Uterus (tissue), 4 donors: ENCODE data around the gene NET1. TPM values are rescaled to one million over a fixed set of nuclear protein-coding genes. Genes with fewer than 3 reads are reported as not detected.

Experiments used
- DNase-seq, 2 donors: peaks; one replicate each; pipeline ENCODE4 v3.0.0-alpha.2; 2019 to 2020
- H3K27ac ChIP-seq, 2 donors: fragments of 200-600 bp; sonication (generic); 1 replicate in 1 of 2; 2 replicates in 1 of 2; pipeline ENCODE4 v1.5.1; 2016 to 2018
- H3K27me3 ChIP-seq, 2 donors: fragments of 200-600 bp; sonication (generic); one replicate each; pipeline ENCODE4 v1.5.1; 2018 to 2019; ENCODE audit warnings: control low read depth in 1 of 2
- H3K36me3 ChIP-seq, 2 donors: fragments of 200-600 bp; sonication (generic); one replicate each; pipeline ENCODE4 v1.5.1; 2019; ENCODE audit warnings: control low read depth in 1 of 2
- H3K4me1 ChIP-seq, 2 donors: fragments of 200-600 bp; sonication (generic); one replicate each; pipeline ENCODE4 v1.5.1; 2018 to 2019; ENCODE audit warnings: control low read depth in 1 of 2
- H3K4me3 ChIP-seq, 2 donors: fragments of 200-600 bp; sonication (generic); 1 replicate in 1 of 2; 2 replicates in 1 of 2; pipeline ENCODE4 v1.5.1; 2018 to 2019; ENCODE audit warnings: mild to moderate bottlenecking in 1 of 2
- H3K9me3 ChIP-seq, 2 donors: fragments of 200-600 bp; sonication (generic); one replicate each; pipeline ENCODE4 v1.5.1; 2019; ENCODE audit warnings: control low read depth in 1 of 2
- POLR2A ChIP-seq, 2 donors: fragments of 450-650 bp; IDR thresholded peaks; one replicate each; pipeline ENCODE4 v1.6.1; 2016; ENCODE audit warnings: antibody characterized with exemption in 2 of 2, mild to moderate bottlenecking in 1 of 2, moderate library complexity in 1 of 2
- intact Hi-C: fragments of 100-400 bp; cut with DNase I; formaldehyde crosslinking; loops from one replicate; pipeline ENCODE4 v1.15.1; 2023; ENCODE audit warnings: low total_unique reads
- total RNA-seq, 4 donors: library from RNA; depleted of rRNA in 3 of 4; stranded (reverse); fragments of >200 nt in 3 of 4; gene quantifications; one replicate each; pipeline versions ENCODE4 v1.1.0 to v1.2.4, GENCODE V29; 2014 to 2023
- TF ChIP-seq, protein P1 (sequence below), 4 experiments: fragments of 200-600 bp in 2 of 4; fragments of 450-650 bp in 2 of 4; sonication (generic) in 2 of 4; IDR thresholded peaks; one replicate each; pipeline ENCODE4 v1.5.1; 2016 to 2019; ENCODE audit warnings: antibody characterized with exemption in 4 of 4, mild to moderate bottlenecking in 2 of 4, moderate library complexity in 1 of 4
- donor health status: DM: yes; HTN: yes; CAD: no.

The NET1 gene
- total RNA-seq, 4 donors from 2014 or later: 21.0 to 126 (median 87.0) TPM

- no peak for DNase-seq
- TF ChIP-seq POLR2A (IDR thresholded peaks at IDR 0.05): no peak
- TF ChIP-seq, protein P1, sequence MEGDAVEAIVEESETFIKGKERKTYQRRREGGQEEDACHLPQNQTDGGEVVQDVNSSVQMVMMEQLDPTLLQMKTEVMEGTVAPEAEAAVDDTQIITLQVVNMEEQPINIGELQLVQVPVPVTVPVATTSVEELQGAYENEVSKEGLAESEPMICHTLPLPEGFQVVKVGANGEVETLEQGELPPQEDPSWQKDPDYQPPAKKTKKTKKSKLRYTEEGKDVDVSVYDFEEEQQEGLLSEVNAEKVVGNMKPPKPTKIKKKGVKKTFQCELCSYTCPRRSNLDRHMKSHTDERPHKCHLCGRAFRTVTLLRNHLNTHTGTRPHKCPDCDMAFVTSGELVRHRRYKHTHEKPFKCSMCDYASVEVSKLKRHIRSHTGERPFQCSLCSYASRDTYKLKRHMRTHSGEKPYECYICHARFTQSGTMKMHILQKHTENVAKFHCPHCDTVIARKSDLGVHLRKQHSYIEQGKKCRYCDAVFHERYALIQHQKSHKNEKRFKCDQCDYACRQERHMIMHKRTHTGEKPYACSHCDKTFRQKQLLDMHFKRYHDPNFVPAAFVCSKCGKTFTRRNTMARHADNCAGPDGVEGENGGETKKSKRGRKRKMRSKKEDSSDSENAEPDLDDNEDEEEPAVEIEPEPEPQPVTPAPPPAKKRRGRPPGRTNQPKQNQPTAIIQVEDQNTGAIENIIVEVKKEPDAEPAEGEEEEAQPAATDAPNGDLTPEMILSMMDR (IDR thresholded peaks at IDR 0.05): no peak
- intact Hi-C loops: loop anchor here (5.0 kb wide), 1 partner anchor 181 kb away; no protein-coding TSS in a partner anchor
- no peak overlapping the region for H3K27ac ChIP-seq
- H3K4me1 ChIP-seq: no peaks in the 10 kb centered on the region
- H3K9me3 ChIP-seq: no peaks in the 10 kb centered on the region
- H3K27me3 ChIP-seq: no peaks in the 10 kb centered on the region
- no peak overlapping the region for H3K4me3 ChIP-seq
- H3K36me3 ChIP-seq: no peaks in the 10 kb centered on the region
These were observed 28.7 kb downstream of the NET1 start for GRCh38 chr10:5441106-5441505.

- H3K27ac ChIP-seq: no peak overlapping the region
- H3K9me3 ChIP-seq: no peaks in the 10 kb centered on the region
- no peaks in the 10 kb centered on the region for H3K4me1 ChIP-seq
- no peak for TF ChIP-seq POLR2A (IDR thresholded peaks at IDR 0.05)
- TF ChIP-seq, protein P1 (IDR thresholded peaks at IDR 0.05): peak; percentile 70 to 86 (median 81)
- intact Hi-C loops: loop anchor here (5.0 kb wide), 1 partner anchor 180 kb away; no protein-coding TSS in a partner anchor
- peak in 1 of 2 donors; percentile 51 for DNase-seq
- H3K27me3 ChIP-seq: no peaks in the 10 kb centered on the region
- no peaks in the 10 kb centered on the region for H3K36me3 ChIP-seq
- no peak overlapping the region for H3K4me3 ChIP-seq
These were observed 30.0 kb downstream of the NET1 start for GRCh38 chr10:5442065-5442989.

- no peak for DNase-seq
- Histone ChIP-seq H3K27ac (no peak overlapping the region), H3K36me3 (no peaks in the 10 kb centered on the region), H3K4me3 (no peak overlapping the region), H3K4me1 (no peaks in the 10 kb centered on the region), H3K27me3 (no peaks in the 10 kb centered on the region), H3K9me3 (no peaks in the 10 kb centered on the region)
- intact Hi-C loops: loop anchor here (5.0 kb wide), 1 partner anchor 179 kb away; no protein-coding TSS in a partner anchor
- TF ChIP-seq POLR2A (IDR thresholded peaks at IDR 0.05): no peak
- TF ChIP-seq, protein P1 (IDR thresholded peaks at IDR 0.05): no peak
These were observed 30.6 kb downstream of the NET1 start for GRCh38 chr10:5442990-5443370.

- TF ChIP-seq POLR2A (IDR thresholded peaks at IDR 0.05): no peak
- TF ChIP-seq, protein P1 (IDR thresholded peaks at IDR 0.05): no peak
- no peaks in the 10 kb centered on the region for H3K36me3 ChIP-seq
- no peaks in the 10 kb centered on the region for H3K4me1 ChIP-seq
- H3K9me3 ChIP-seq: no peaks in the 10 kb centered on the region
- no peaks in the 10 kb centered on the region for H3K27me3 ChIP-seq
- no peak overlapping the region for H3K4me3 ChIP-seq
- no peak overlapping the region for H3K27ac ChIP-seq
- intact Hi-C loops: loop anchor here (5.0 kb wide), 1 partner anchor 179 kb away; no protein-coding TSS in a partner anchor
- no peak for DNase-seq
These were observed 31.1 kb downstream of the NET1 start for GRCh38 chr10:5443429-5443828.

- no peak for DNase-seq
- no peaks in the 10 kb centered on the region for H3K9me3 ChIP-seq
- H3K4me1 ChIP-seq: no peaks in the 10 kb centered on the region
- H3K27me3 ChIP-seq: no peaks in the 10 kb centered on the region
- no peaks in the 10 kb centered on the region for H3K36me3 ChIP-seq
- intact Hi-C loops: no loop called here
- TF ChIP-seq POLR2A (IDR thresholded peaks at IDR 0.05): no peak
- TF ChIP-seq, protein P1 (IDR thresholded peaks at IDR 0.05): no peak
- no peak overlapping the region for H3K4me3 ChIP-seq
- peak overlapping the region in 1 of 2 donors; percentile 88 for H3K27ac ChIP-seq
These were observed 32.6 kb downstream of the NET1 start for GRCh38 chr10:5445006-5445405.
